NT2/D1 (cell line): ENCODE results near the gene VAT1.

Source experiments
- SUZ12 ChIP-seq: IDR thresholded peaks from 2 replicates; pipeline ENCODE4 v1.6.1; 2011; ENCODE audit not compliant: insufficient read length, insufficient read depth; ENCODE audit errors: extremely low read depth
- YY1 ChIP-seq: IDR thresholded peaks from 2 replicates; pipeline ENCODE4 v1.6.1; 2011; ENCODE audit not compliant: insufficient read length, insufficient read depth

- no peak for TF ChIP-seq YY1
- no peak for TF ChIP-seq SUZ12
These were observed 30.7 kb downstream of the VAT1 start for GRCh38 chr17:42991471-42991870.
